ENCODE measurements around the gene TTC7B.

Gene TTC7B

DNA sequence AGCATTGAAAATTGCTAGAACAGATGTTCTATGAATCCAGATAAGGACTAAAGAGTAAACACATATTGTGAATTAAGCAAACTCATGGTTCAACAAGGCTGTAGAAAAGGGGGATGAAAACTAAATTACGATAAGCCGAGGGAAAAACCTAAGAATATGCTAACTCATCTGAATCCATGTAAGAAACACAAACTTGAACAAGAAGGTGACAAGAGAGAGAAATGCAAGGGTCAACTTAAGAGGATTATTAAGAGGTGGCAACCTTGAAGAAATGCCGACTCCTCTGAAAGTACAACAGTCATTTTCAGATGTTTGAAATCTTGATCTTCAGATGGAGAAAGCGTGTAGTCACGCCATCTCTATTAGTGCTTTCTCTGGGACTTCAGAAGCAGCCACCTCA lies 128.6 kb downstream of the TTC7B start:
- no peak for DNase-seq (ENCODE audit: low read depth in 1 of 2, low spot score in 1 of 2)
- no peak for TF ChIP-seq SPI1 (IDR thresholded peaks at IDR 0.05; ENCODE audit: borderline replicate concordance, low read depth)
- TF ChIP-seq, protein P1, sequence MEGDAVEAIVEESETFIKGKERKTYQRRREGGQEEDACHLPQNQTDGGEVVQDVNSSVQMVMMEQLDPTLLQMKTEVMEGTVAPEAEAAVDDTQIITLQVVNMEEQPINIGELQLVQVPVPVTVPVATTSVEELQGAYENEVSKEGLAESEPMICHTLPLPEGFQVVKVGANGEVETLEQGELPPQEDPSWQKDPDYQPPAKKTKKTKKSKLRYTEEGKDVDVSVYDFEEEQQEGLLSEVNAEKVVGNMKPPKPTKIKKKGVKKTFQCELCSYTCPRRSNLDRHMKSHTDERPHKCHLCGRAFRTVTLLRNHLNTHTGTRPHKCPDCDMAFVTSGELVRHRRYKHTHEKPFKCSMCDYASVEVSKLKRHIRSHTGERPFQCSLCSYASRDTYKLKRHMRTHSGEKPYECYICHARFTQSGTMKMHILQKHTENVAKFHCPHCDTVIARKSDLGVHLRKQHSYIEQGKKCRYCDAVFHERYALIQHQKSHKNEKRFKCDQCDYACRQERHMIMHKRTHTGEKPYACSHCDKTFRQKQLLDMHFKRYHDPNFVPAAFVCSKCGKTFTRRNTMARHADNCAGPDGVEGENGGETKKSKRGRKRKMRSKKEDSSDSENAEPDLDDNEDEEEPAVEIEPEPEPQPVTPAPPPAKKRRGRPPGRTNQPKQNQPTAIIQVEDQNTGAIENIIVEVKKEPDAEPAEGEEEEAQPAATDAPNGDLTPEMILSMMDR (IDR thresholded peaks at IDR 0.05; ENCODE audit: insufficient read depth, low read length) = no peak
- no peak for TF ChIP-seq POLR2AphosphoS5 (IDR thresholded peaks at IDR 0.05; ENCODE audit: low read depth)
- no peak for TF ChIP-seq REST (IDR thresholded peaks at IDR 0.05; ENCODE audit: insufficient replicate concordance, low read depth)
- no peak for TF ChIP-seq GABPA (IDR thresholded peaks at IDR 0.05; ENCODE audit: low read depth)

GRCh38 chr14:90682615-90683014 lies 133.6 kb downstream of the TTC7B start:
- no peak overlapping the region for H3K27ac ChIP-seq (replicated peaks)

More for the DNA sequence above, 128.6 kb downstream of the TTC7B start:
- H3K27ac ChIP-seq (replicated peaks) = no peak overlapping the region
- no peak overlapping the region for H3K4me3 ChIP-seq (replicated peaks; ENCODE audit: insufficient read depth, low read length)
- no peaks in the 10 kb centered on the region for H3K27me3 ChIP-seq (ENCODE audit: insufficient read depth, poor library complexity, severe bottlenecking)

GRCh38 chr14:90681929-90682328 lies 134.3 kb downstream of the TTC7B start:
- H3K27ac ChIP-seq (replicated peaks) = no peak overlapping the region
- no peak for DNase-seq (ENCODE audit: low read depth in 1 of 2, low spot score in 1 of 2)

More at GRCh38 chr14:90682615-90683014, 133.6 kb downstream of the TTC7B start:
- TF ChIP-seq, protein P1 (IDR thresholded peaks at IDR 0.05; ENCODE audit: insufficient read depth, low read length) = no peak
- TF ChIP-seq SPI1 (IDR thresholded peaks at IDR 0.05; ENCODE audit: borderline replicate concordance, low read depth) (no peak), POLR2AphosphoS5 (IDR thresholded peaks at IDR 0.05; ENCODE audit: low read depth) (no peak), GABPA (IDR thresholded peaks at IDR 0.05; ENCODE audit: low read depth) (no peak), REST (IDR thresholded peaks at IDR 0.05; ENCODE audit: insufficient replicate concordance, low read depth) (no peak)
- no peak for DNase-seq (ENCODE audit: low read depth in 1 of 2, low spot score in 1 of 2)
- Histone ChIP-seq H3K27me3 (ENCODE audit: insufficient read depth, poor library complexity, severe bottlenecking) (no peaks in the 10 kb centered on the region), H3K4me3 (replicated peaks; ENCODE audit: insufficient read depth, low read length) (no peak overlapping the region)

More at GRCh38 chr14:90681929-90682328, 134.3 kb downstream of the TTC7B start:
- H3K4me3 ChIP-seq (replicated peaks; ENCODE audit: insufficient read depth, low read length) = no peak overlapping the region
- no peaks in the 10 kb centered on the region for H3K27me3 ChIP-seq (ENCODE audit: insufficient read depth, poor library complexity, severe bottlenecking)
- TF ChIP-seq REST (IDR thresholded peaks at IDR 0.05; ENCODE audit: insufficient replicate concordance, low read depth) (no peak), GABPA (IDR thresholded peaks at IDR 0.05; ENCODE audit: low read depth) (no peak), SPI1 (IDR thresholded peaks at IDR 0.05; ENCODE audit: borderline replicate concordance, low read depth) (no peak), POLR2AphosphoS5 (IDR thresholded peaks at IDR 0.05; ENCODE audit: low read depth) (no peak)
- TF ChIP-seq, protein P1 (IDR thresholded peaks at IDR 0.05; ENCODE audit: insufficient read depth, low read length) = no peak

Measured in HL-60 (cell line).